Stimulated activated CD4-positive, alpha-beta T cell treated with anti-CD3 and anti-CD28 coated beads, TNF-alpha, amount 100 ng/mL, for 4 hours (primary cell): ENCODE results near the gene SPATA31A1.
"Not testable (repeated sequence)": the region's sequence is repeated elsewhere in the genome, so short reads cannot be mapped to it uniquely, and the experiment has no call there.

ENCODE experiments used
- DNase-seq, 3 experiments: peaks; one replicate each; pipeline ENCODE4 v3.0.0-alpha.2; 2020; ENCODE audit warnings: low read depth in 3 of 3

SPATA31A1 gene

DNA sequence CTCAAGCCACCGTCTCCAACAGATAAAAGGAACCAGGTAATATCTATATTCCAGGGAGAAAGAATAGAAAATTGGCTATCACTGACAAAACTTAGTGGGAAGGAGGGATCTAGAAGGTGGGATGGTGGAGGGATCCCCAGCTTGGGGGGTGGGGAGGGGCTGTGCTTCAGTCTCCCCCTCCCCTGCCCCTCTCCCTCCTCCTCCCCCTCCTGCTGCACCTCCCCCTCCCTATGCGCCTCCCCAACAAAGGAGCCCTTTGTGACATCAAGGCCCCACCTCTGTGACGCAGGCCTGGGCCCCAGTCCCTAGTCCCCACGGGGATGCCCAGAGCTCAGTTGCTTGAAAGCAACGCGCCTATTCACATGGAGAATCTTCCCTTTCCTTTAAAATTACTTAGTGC is at the start of gene SPATA31A1:
SPATA31A1 (plus strand) TSS at position 301 of the 400 bp plus-strand sequence; CDS start at position 363, 62 bp downstream.
- not testable (repeated sequence) for DNase-seq

DNA sequence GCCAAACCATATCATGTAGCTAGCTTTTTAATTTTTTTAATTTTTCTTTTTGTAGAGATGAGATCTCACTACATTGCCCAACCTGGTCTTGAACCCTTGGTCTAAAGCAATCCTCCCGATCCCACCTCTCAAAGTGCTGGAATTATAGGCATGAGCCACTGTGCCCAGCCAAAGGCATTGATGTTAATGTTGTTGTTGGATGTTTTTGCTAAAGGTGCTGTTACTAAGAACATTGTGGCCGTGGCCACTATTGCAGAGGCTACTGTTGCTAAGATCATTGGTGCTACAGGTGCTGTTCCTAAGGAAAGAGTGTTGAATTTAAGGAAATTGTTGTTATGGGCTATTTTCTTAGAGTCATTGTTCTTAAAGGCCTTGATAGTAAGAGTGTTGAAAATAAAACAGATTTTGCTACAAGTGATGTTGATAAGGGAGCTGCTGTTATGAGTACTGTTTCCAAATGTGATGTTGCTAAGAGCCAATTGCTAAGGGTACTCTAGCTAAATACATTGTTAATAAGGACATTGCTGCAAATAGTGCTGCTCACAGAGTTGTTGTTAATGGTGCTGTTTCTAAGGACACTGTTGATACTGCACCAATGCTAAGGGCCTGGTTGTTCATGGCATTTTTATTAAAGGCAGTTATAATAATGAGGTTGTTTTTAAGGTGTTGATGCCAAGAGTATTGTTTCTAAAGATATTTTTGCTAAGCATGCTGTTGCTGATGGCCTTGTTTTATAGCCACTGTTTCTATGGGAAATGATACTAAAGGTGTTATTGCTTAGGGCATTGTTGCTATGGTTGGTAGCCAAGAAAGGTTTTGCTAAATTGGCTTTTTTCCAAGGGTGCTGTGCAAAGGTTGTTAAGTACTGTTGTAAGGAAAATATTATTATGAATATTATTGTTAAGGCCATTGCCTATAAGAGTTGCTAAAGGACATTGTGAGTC is 52.1 kb downstream of the SPATA31A1 start:
- DNase-seq: not testable (repeated sequence)

DNA sequence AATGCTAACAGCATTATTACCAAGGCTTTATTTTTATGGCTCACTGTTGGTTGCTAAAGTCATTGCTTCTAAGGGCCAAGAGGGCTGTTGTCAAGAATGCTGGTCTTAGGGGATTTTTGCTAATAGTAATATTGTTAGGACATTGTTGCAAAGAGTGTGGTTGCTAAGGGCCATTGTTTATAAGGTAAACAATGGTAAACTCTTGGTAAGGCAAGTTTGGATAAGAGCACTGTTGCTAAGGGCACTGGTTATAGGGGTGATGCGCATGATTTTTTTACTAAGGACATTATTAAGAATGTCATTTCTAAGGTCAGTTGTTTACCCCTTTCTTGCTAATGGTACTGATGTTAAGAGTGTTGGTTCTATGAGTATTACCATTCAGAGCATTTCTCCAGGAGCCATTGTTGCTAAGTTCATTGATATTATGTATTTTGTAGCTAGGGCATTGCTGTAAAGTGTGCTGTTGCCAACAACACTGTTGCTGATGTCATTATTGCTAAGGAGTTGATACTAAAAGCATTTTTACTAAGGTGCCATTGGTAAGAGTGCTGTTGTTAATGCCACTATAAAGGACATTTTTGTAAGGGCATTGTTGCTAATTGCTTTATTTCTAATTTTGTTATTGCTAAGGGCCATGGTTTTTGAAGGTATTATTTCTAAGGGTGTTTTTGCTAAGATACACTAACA is 55.9 kb downstream of the SPATA31A1 start:
- not testable (repeated sequence) for DNase-seq
